Stimulated activated CD4-positive, alpha-beta T cell treated with anti-CD3 and anti-CD28 coated beads, Interleukin-4, amount 100 ng/mL, for 1 hour (primary cell): ENCODE results near the gene MGST2.

Experiments
- DNase-seq: peaks from one replicate; pipeline ENCODE4 v3.0.0-alpha.2; 2020

Gene MGST2

DNA sequence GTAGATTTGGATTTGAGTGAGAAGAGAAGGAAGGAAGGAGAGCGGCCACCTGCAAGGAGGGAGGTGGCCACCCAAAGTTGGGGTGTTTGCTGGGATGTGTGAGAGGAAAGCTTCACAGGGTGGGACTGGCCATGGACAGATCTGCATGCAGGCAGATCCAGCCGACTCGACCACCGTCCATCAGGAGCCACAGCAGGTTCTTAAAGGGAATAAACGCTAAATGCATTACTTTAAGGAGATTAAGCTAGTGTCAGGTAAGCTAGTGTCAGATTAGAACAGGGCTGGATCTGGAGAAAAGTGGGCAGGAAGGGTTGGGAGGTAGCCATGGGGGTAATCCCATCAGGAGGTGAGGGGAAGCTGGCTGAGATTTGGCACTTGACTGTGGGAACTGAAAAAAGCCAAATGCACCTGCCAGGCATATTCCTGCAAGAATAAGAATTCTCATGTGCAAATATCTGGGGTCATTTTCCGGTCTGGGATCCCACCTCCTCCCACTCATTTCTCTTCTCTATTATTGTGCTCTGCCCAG is 79.6 kb downstream of the MGST2 start:
- no peak for DNase-seq

- DNase-seq, result no peak
Measured at GRCh38 chr4:139746431-139747171, 81.0 kb downstream of the MGST2 start.

DNA sequence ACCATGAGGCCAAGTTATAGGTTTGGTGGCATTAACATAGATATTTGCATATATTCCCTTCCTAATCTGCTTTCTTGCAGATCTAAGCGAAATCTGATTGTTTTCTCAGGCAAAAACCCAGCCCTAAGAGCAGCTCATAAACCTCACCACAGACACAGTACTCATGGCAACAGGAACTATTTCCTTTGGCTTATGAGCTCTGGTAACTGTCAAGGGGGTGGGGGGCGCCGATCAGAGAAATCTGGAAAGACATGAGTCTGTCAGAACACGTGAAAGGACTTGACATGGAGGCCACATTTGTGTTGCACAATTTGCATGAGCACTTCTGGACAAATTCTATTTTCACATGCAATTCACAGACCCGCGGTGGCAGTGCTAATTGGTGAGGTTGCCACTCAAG is 83.7 kb downstream of the MGST2 start:
- DNase-seq, result no peak

DNA sequence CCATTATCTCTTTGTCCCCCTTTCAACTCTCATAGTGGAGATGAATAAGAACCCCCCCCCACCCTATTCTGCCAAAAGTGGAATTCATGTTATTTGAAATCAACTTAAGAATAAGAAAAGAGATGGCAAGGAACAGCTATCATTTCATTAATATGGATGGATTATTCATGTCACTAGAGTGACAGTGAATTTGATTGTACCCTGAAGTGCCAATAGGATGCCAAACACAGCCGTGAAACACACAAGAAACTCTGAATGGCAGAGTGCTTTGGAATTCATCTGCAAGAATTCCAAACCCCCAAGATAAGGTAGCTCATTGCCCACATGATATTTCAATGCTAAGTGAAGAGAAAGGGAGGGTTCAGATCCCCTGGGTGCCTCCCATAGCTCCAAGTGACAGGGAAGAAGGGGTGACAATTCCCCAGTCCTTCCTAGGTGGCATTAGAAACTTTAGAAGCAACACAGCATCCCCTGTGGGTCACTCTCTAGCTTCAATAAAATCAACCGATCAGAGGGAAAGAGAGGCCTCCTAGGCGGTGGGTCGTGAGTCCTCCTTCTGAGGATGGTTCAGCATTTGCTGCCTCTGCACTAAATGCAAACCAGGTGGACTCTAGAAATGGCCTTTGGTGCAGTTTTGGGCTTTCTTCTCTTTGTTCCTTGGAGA is 84.3 kb downstream of the MGST2 start:
- DNase-seq, result no peak

GRCh38 chr4:139753686-139754085 is 88.1 kb downstream of the MGST2 start:
- DNase-seq, result no peak
